ENCODE results near the gene BCKDHB. TPM values are rescaled to one million over a fixed set of nuclear protein-coding genes. Genes with fewer than 3 reads are reported as not detected.

Gene BCKDHB
- total RNA-seq, 1 experiment from 2014 or later: 29.7 TPM

DNA sequence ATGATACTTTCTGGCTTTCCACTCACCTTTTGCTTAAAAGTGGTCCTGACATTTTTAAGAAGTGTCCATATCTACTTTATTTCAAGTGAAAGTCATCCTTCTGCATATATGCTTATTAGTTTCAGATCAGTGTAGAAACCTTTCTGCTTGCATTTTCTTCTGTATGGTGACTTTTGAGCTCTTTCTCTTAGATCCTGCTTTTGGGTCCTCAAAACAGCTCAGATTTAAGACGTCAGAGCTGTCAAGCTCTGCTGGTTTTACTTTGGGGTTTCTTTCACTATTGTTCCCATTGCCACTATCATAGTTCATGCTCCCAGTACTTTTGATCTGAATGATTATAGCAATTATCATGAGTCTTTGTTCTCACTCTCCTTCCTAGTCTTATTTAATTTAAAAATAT is 41.7 kb downstream of the BCKDHB start:
- no TSS peak for BruUV-seq (replicated peaks)
- ChIA-PET POLR2A (no interaction called here), CTCF (no interaction called here)
- DNase-seq: no peak
- Mint-ChIP-seq H3K4me1 (ENCODE audit: low read depth, unreplicated experiment) (no peaks in the 10 kb centered on the region), H3K9me3 (ENCODE audit: unreplicated experiment) (no peaks in the 10 kb centered on the region), H3K27me3 (ENCODE audit: insufficient read depth, unreplicated experiment) (no peaks in the 10 kb centered on the region), H3K36me3 (ENCODE audit: insufficient read depth, unreplicated experiment) (no peaks in the 10 kb centered on the region), H3K4me3 (ENCODE audit: unreplicated experiment) (no peak overlapping the region), H3K27ac (ENCODE audit: unreplicated experiment) (no peak overlapping the region)
- Histone ChIP-seq H3K4me3 (ENCODE audit: low read depth, low read length) (no peak overlapping the region), H3K9me3 (no peaks in the 10 kb centered on the region), H3K27me3 (replicated peaks; ENCODE audit: control insufficient read depth, insufficient read depth, low read length) (no peaks in the 10 kb centered on the region), H3K4me1 (no peaks in the 10 kb centered on the region), H3K36me3 (ENCODE audit: control insufficient read depth, insufficient read depth, low read length) (no peaks in the 10 kb centered on the region; the same call in none of the 2 replicates)
- intact Hi-C loops (cut with micrococcal nuclease; ENCODE audit: unreplicated experiment): no loop called here
- TF ChIP-seq, protein P1, sequence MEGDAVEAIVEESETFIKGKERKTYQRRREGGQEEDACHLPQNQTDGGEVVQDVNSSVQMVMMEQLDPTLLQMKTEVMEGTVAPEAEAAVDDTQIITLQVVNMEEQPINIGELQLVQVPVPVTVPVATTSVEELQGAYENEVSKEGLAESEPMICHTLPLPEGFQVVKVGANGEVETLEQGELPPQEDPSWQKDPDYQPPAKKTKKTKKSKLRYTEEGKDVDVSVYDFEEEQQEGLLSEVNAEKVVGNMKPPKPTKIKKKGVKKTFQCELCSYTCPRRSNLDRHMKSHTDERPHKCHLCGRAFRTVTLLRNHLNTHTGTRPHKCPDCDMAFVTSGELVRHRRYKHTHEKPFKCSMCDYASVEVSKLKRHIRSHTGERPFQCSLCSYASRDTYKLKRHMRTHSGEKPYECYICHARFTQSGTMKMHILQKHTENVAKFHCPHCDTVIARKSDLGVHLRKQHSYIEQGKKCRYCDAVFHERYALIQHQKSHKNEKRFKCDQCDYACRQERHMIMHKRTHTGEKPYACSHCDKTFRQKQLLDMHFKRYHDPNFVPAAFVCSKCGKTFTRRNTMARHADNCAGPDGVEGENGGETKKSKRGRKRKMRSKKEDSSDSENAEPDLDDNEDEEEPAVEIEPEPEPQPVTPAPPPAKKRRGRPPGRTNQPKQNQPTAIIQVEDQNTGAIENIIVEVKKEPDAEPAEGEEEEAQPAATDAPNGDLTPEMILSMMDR (IDR thresholded peaks at IDR 0.05; ENCODE audit: insufficient read depth in 1 of 2, low read depth in 1 of 2, low read length in 1 of 2, severe bottlenecking in 1 of 2, unreplicated experiment in 1 of 2): no peak

DNA sequence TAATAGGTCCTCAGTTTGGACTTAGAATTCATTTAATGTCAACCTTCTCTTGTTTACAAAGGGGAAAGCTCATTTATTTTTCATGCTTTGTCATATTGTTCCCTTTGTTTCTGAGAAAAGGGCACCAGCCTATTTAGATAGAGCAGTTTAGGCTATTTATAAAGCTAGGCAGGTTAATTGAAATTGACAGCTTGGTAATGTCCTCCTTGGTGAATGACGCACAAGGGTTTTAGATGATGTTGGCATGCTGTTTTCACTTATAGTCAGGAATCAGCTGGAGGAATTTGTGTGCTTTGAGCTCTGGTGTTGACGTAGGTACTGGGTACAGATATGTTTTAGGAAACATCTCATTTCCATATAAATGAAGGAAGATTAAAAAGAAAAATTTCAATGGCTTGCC is 45.2 kb downstream of the BCKDHB start:
- Histone ChIP-seq H3K4me1 (no peaks in the 10 kb centered on the region), H3K9me3 (no peaks in the 10 kb centered on the region), H3K4me3 (ENCODE audit: low read depth, low read length) (no peak overlapping the region), H3K36me3 (ENCODE audit: control insufficient read depth, insufficient read depth, low read length) (no peaks in the 10 kb centered on the region), H3K27me3 (replicated peaks; ENCODE audit: control insufficient read depth, insufficient read depth, low read length) (no peaks in the 10 kb centered on the region)
- BruUV-seq (replicated peaks): no TSS peak
- H3K4me1 Mint-ChIP-seq (ENCODE audit: low read depth, unreplicated experiment): no peaks in the 10 kb centered on the region
- TF ChIP-seq, protein P1 (IDR thresholded peaks at IDR 0.05; ENCODE audit: insufficient read depth in 1 of 2, low read depth in 1 of 2, low read length in 1 of 2, severe bottlenecking in 1 of 2, unreplicated experiment in 1 of 2): no peak
- CTCF ChIA-PET: no interaction called here
- no peak overlapping the region for H3K4me3 Mint-ChIP-seq (ENCODE audit: unreplicated experiment)
- intact Hi-C loops (cut with micrococcal nuclease; ENCODE audit: unreplicated experiment): no loop called here
- H3K9me3 Mint-ChIP-seq (ENCODE audit: unreplicated experiment): no peaks in the 10 kb centered on the region
- POLR2A ChIA-PET: interaction anchor here (1.1 kb wide), 1 partner anchor 46 kb away, joined by 5 read pairs; no protein-coding TSS in a partner anchor
- H3K27me3 Mint-ChIP-seq (ENCODE audit: insufficient read depth, unreplicated experiment): no peaks in the 10 kb centered on the region
- no peak for DNase-seq
- H3K27ac Mint-ChIP-seq (ENCODE audit: unreplicated experiment): no peak overlapping the region
- no peaks in the 10 kb centered on the region for H3K36me3 Mint-ChIP-seq (ENCODE audit: insufficient read depth, unreplicated experiment)

DNA sequence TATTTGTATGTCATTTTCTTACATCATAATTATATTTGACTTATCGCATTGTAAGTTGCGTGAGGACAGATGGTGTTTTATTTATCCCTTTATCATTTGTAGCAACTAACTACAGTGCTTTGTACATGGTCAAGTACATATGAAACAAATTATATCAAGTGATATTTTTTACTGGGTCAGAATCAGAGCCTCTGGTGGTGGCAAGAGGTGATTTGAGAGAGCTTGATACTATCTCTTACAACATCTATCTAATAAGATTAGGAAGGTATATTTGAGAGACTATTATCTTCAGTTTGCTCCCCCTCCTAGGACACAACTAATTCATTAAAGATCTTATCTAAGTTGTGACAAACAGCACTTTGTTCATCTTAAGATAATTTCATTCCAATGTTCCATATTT is 47.7 kb downstream of the BCKDHB start:
- intact Hi-C loops (cut with micrococcal nuclease; ENCODE audit: unreplicated experiment): no loop called here
- H3K36me3 ChIP-seq (ENCODE audit: control insufficient read depth, insufficient read depth, low read length): no peaks in the 10 kb centered on the region
- TF ChIP-seq, protein P1 (IDR thresholded peaks at IDR 0.05; ENCODE audit: insufficient read depth in 1 of 2, low read depth in 1 of 2, low read length in 1 of 2, severe bottlenecking in 1 of 2, unreplicated experiment in 1 of 2): no peak
- no peak overlapping the region for H3K27ac Mint-ChIP-seq (ENCODE audit: unreplicated experiment)
- no peaks in the 10 kb centered on the region for H3K4me1 Mint-ChIP-seq (ENCODE audit: low read depth, unreplicated experiment)
- no peaks in the 10 kb centered on the region for H3K27me3 ChIP-seq (replicated peaks; ENCODE audit: control insufficient read depth, insufficient read depth, low read length)
- no peaks in the 10 kb centered on the region for H3K9me3 Mint-ChIP-seq (ENCODE audit: unreplicated experiment)
- H3K27me3 Mint-ChIP-seq (ENCODE audit: insufficient read depth, unreplicated experiment): no peaks in the 10 kb centered on the region
- no peak overlapping the region for H3K4me3 ChIP-seq (ENCODE audit: low read depth, low read length)
- H3K4me3 Mint-ChIP-seq (ENCODE audit: unreplicated experiment): no peak overlapping the region
- DNase-seq: no peak
- no TSS peak for BruUV-seq (replicated peaks)
- POLR2A ChIA-PET: no interaction called here
- CTCF ChIA-PET: no interaction called here
- H3K9me3 ChIP-seq: no peaks in the 10 kb centered on the region
- no peaks in the 10 kb centered on the region for H3K36me3 Mint-ChIP-seq (ENCODE audit: insufficient read depth, unreplicated experiment)
- no peaks in the 10 kb centered on the region for H3K4me1 ChIP-seq

Measured in Caco-2 (cell line).